OCI-LY1 (cell line): Measurements from ENCODE around the gene SERGEF.

Experiments
- CTCF ChIP-seq: fragments of 200-600 bp; sonication (generic), shearing (Covaris generic); IDR thresholded peaks from 2 replicates; pipeline ENCODE4 v1.5.1; 2017; ENCODE audit warnings: mild to moderate bottlenecking, antibody characterized with exemption, low read length, moderate library complexity, mixed read lengths
- EZH2 ChIP-seq: fragments of 200-600 bp; sonication (generic), shearing (Covaris generic); IDR thresholded peaks from 2 replicates; pipeline ENCODE4 v1.8.0; 2017; ENCODE audit warnings: borderline replicate concordance, mixed run types, mild to moderate bottlenecking, antibody characterized with exemption, low read length, moderate library complexity, mixed read lengths

GRCh38 chr11:17954395-17955252 lies 58.2 kb downstream of the SERGEF start:
- TF ChIP-seq CTCF, result no peak
- no peak for TF ChIP-seq EZH2
